ENCODE data around the gene FITM1.
"Not testable (repeated sequence)": the region's sequence is repeated elsewhere in the genome, so short reads cannot be mapped to it uniquely, and the experiment has no call there.

FITM1 gene

GRCh38 chr14:24098927-24099813 is 31.3 kb upstream of the FITM1 start:
- DNase-seq, result no peak

GRCh38 chr14:24100197-24100981 is 30.1 kb upstream of the FITM1 start:
- DNase-seq, result no peak

- no peak for DNase-seq
Measured at GRCh38 chr14:24100982-24101494, 29.4 kb upstream of the FITM1 start.

GRCh38 chr14:24102357-24103048 is 28.0 kb upstream of the FITM1 start:
- no peak for DNase-seq

- no peak for DNase-seq
Measured at GRCh38 chr14:24103451-24103850, 27.0 kb upstream of the FITM1 start.

- not testable (repeated sequence) for DNase-seq
Measured at GRCh38 chr14:24105609-24106239, 24.7 kb upstream of the FITM1 start.

GRCh38 chr14:24106672-24107271 is 23.7 kb upstream of the FITM1 start:
- DNase-seq, result no peak

GRCh38 chr14:24108336-24108874 is 22.1 kb upstream of the FITM1 start:
- no peak for DNase-seq

- DNase-seq, result no peak
Measured at GRCh38 chr14:24110060-24110459, 20.4 kb upstream of the FITM1 start.

GRCh38 chr14:24110523-24110922 is 19.9 kb upstream of the FITM1 start:
- DNase-seq, result no peak

GRCh38 chr14:24113379-24113800 is 17.1 kb upstream of the FITM1 start:
- DNase-seq, result no peak

GRCh38 chr14:24113801-24114531 is 16.5 kb upstream of the FITM1 start:
- peak; percentile 92 for DNase-seq

- peak; percentile 100 for DNase-seq
Measured at GRCh38 chr14:24114532-24115421, 15.7 kb upstream of the FITM1 start, which contains the start of the genes DCAF11 and NRL. TSS of gene DCAF11 (plus strand) at chr14:24114777. CDS start at chr14:24115595, 818 bp downstream. TSS of gene NRL (minus strand) at chr14:24114949. CDS start at chr14:24082848, 32,101 bp downstream.

- no peak for DNase-seq
Measured at GRCh38 chr14:24115422-24116127, 14.9 kb upstream of the FITM1 start.

GRCh38 chr14:24116128-24116814 is 14.2 kb upstream of the FITM1 start:
- DNase-seq, result no peak

- no peak for DNase-seq
Measured at GRCh38 chr14:24117179-24117578, 13.3 kb upstream of the FITM1 start.

- DNase-seq, result no peak
Measured at GRCh38 chr14:24119691-24120090, 10.8 kb upstream of the FITM1 start.

- DNase-seq, result no peak
Measured at GRCh38 chr14:24121210-24121609, 9.2 kb upstream of the FITM1 start.

- DNase-seq, result no peak
Measured at GRCh38 chr14:24122416-24122815, 8.0 kb upstream of the FITM1 start.
